ENCODE measurements around the gene COX7A2. TPM values are rescaled to one million over a fixed set of nuclear protein-coding genes. Genes with fewer than 3 reads are reported as not detected.

Gene COX7A2
- total RNA-seq, 1 experiment from 2014 or later = 707 TPM

- H3K27me3 ChIP-seq (ENCODE audit: control insufficient read depth, insufficient read depth, low read length) = no peaks in the 10 kb centered on the region
- H3K36me3 ChIP-seq (ENCODE audit: control insufficient read depth, insufficient read depth, low read length) = no peaks in the 10 kb centered on the region
- TF ChIP-seq REST (IDR thresholded peaks at IDR 0.05; ENCODE audit: insufficient read depth in 1 of 2, low read depth in 2 of 2, low read length in 1 of 2) (no peak), TCF7L2 (IDR thresholded peaks at IDR 0.05; ENCODE audit: low read depth, low read length) (no peak), CTCF (IDR thresholded peaks at IDR 0.05) (no peak), SIN3A (IDR thresholded peaks at IDR 0.05; ENCODE audit: borderline replicate concordance, insufficient read depth, low read depth, low read length) (no peak), POLR2AphosphoS5 (IDR thresholded peaks at IDR 0.05; ENCODE audit: low read depth, low read length) (no peak)
- ChIA-PET POLR2A (no interaction called here), CTCF (no interaction called here)
- H3K9me3 ChIP-seq (ENCODE audit: control insufficient read depth, insufficient read depth, low read depth, low read length) = no peaks in the 10 kb centered on the region
- no peak for DNase-seq (ENCODE audit: low read depth, low spot score)
- H3K27ac ChIP-seq (ENCODE audit: low read length) = no peak overlapping the region
- no peak for ATAC-seq
- intact Hi-C loops (cut with micrococcal nuclease; ENCODE audit: unreplicated experiment) (no loop called here), in situ Hi-C loops (cut with HindIII; ENCODE audit: low pct_unique_long_range_greater_than_20kb, low sequenced_read_pairs) (no loop called here)
- H3K4me1 ChIP-seq (ENCODE audit: control insufficient read depth, insufficient read depth, low read length) = peaks cover 3% of the 10 kb centered on the region; the same call in 1 of the 2 replicates
- no TSS peak for BruUV-seq (replicated peaks)
- H3K4me3 ChIP-seq (ENCODE audit: low read depth in 2 of 2, low read length in 2 of 2) = no peak overlapping the region
Measured at GRCh38 chr6:75290136-75290945, 46.7 kb upstream of the COX7A2 start.

- Histone ChIP-seq H3K27me3 (ENCODE audit: control insufficient read depth, insufficient read depth, low read length) (no peaks in the 10 kb centered on the region), H3K4me3 (ENCODE audit: low read depth in 2 of 2, low read length in 2 of 2) (no peak overlapping the region), H3K27ac (ENCODE audit: low read length) (no peak overlapping the region; the same call in 1 of the 2 replicates), H3K36me3 (ENCODE audit: control insufficient read depth, insufficient read depth, low read length) (no peaks in the 10 kb centered on the region; the same call in none of the 2 replicates), H3K9me3 (ENCODE audit: control insufficient read depth, insufficient read depth, low read depth, low read length) (no peaks in the 10 kb centered on the region), H3K4me1 (ENCODE audit: control insufficient read depth, insufficient read depth, low read length) (peaks cover 3% of the 10 kb centered on the region; the same call in 1 of the 2 replicates)
- intact Hi-C loops (cut with micrococcal nuclease; ENCODE audit: unreplicated experiment) (no loop called here), in situ Hi-C loops (cut with HindIII; ENCODE audit: low pct_unique_long_range_greater_than_20kb, low sequenced_read_pairs) (no loop called here)
- ChIA-PET POLR2A (no interaction called here), CTCF (no interaction called here)
- DNase-seq (ENCODE audit: low read depth, low spot score) (no peak), ATAC-seq (no peak)
- no TSS peak for BruUV-seq (replicated peaks)
- TF ChIP-seq SIN3A (IDR thresholded peaks at IDR 0.05; ENCODE audit: borderline replicate concordance, insufficient read depth, low read depth, low read length) (no peak), REST (IDR thresholded peaks at IDR 0.05; ENCODE audit: insufficient read depth in 1 of 2, low read depth in 2 of 2, low read length in 1 of 2) (no peak), CTCF (IDR thresholded peaks at IDR 0.05) (no peak), TCF7L2 (IDR thresholded peaks at IDR 0.05; ENCODE audit: low read depth, low read length) (no peak), POLR2AphosphoS5 (IDR thresholded peaks at IDR 0.05; ENCODE audit: low read depth, low read length) (no peak)
Measured at GRCh38 chr6:75288023-75288422, 44.4 kb upstream of the COX7A2 start.
